Naive thymus-derived CD4-positive, alpha-beta T cell (primary cell): ENCODE measurements around the gene ARHGAP19. TPM values are rescaled to one million over a fixed set of nuclear protein-coding genes. Genes with fewer than 3 reads are reported as not detected.
"Not testable (repeated sequence)": the region's sequence is repeated elsewhere in the genome, so short reads cannot be mapped to it uniquely, and the experiment has no call there.

Experiments used
- ATAC-seq: fragments of 150-1000 bp; cut with Tn5 transposase; 2 replicates; pipeline ENCODE4 v1.10.0; 2021; ENCODE audit warnings: mild to moderate bottlenecking, moderate library complexity
- CTCF ChIA-PET: fragments of 350-600 bp; sonication (Branson Sonifier 250); formaldehyde crosslinking; loops from one replicate; lab custom pipeline; 2021; ENCODE audit warnings: antibody characterized with exemption; lab: Charles Lee
- POLR2A ChIA-PET: fragments of 350-600 bp; sonication (Branson Sonifier 250); formaldehyde crosslinking; loops from one replicate; lab custom pipeline; 2021; ENCODE audit warnings: antibody characterized with exemption, inconsistent platforms; lab: Charles Lee
- DNase-seq, 9 donors: peaks; one replicate each; pipeline versions ENCODE4 v3.0.0 to v3.0.0-alpha.2; 2020 to 2022; ENCODE audit warnings: mixed read lengths in 1 of 9
- H3K27ac ChIP-seq: one replicate; pipeline ENCODE4 v1.7.0; 2013; ENCODE audit warnings: mild to moderate bottlenecking, low read depth, low read length, moderate library complexity
- H3K27me3 ChIP-seq, 2 donors: one replicate each; pipeline ENCODE4 v1.7.0; 2013; ENCODE audit warnings: low read length in 2 of 2, mild to moderate bottlenecking in 2 of 2, moderate library complexity in 2 of 2; ENCODE audit not compliant: control insufficient read depth in 2 of 2, insufficient read depth in 2 of 2
- H3K36me3 ChIP-seq, 3 experiments: 1 replicate in 2 of 3; 2 replicates in 1 of 3; pipeline ENCODE4 v1.7.0; 2013; ENCODE audit warnings: low read length in 3 of 3, mild to moderate bottlenecking in 3 of 3, moderate library complexity in 1 of 3; ENCODE audit not compliant: insufficient read depth in 3 of 3, control insufficient read depth in 2 of 3
- H3K4me1 ChIP-seq, 2 donors: one replicate each; pipeline ENCODE4 v1.7.0; 2013; ENCODE audit warnings: low read length in 2 of 2, mild to moderate bottlenecking in 2 of 2, moderate library complexity in 1 of 2; ENCODE audit not compliant: control insufficient read depth in 2 of 2, insufficient read depth in 2 of 2
- H3K4me3 ChIP-seq: 2 replicates; pipeline ENCODE4 v1.7.0; 2013; ENCODE audit warnings: mild to moderate bottlenecking, low read length
- H3K9me3 ChIP-seq, 3 experiments: 1 replicate in 2 of 3; 2 replicates in 1 of 3; pipeline ENCODE4 v1.7.0; 2013; ENCODE audit warnings: low read length in 3 of 3; ENCODE audit not compliant: control insufficient read depth in 2 of 3
- H3K27ac Mint-ChIP-seq, 9 donors: one replicate each; pipeline ENCODE4 v1.8.0; 2020 to 2022; ENCODE audit warnings: mixed read lengths in 9 of 9, mild to moderate bottlenecking in 8 of 9, moderate library complexity in 5 of 9, inconsistent platforms in 2 of 9
- H3K27me3 Mint-ChIP-seq, 5 donors: one replicate each; pipeline ENCODE4 v1.8.0; 2021 to 2022; ENCODE audit warnings: mixed read lengths in 5 of 5, mild to moderate bottlenecking in 1 of 5
- H3K36me3 Mint-ChIP-seq, 5 donors: one replicate each; pipeline ENCODE4 v1.8.0; 2020 to 2022; ENCODE audit warnings: mixed read lengths in 5 of 5, mild to moderate bottlenecking in 3 of 5, inconsistent platforms in 1 of 5
- H3K4me1 Mint-ChIP-seq, 7 donors: one replicate each; pipeline ENCODE4 v1.8.0; 2020 to 2022; ENCODE audit warnings: mixed read lengths in 7 of 7, mild to moderate bottlenecking in 3 of 7, inconsistent platforms in 1 of 7
- H3K4me3 Mint-ChIP-seq, 10 donors: one replicate each; pipeline ENCODE4 v1.8.0; 2020 to 2022; ENCODE audit warnings: mild to moderate bottlenecking in 10 of 10, mixed read lengths in 10 of 10, moderate library complexity in 6 of 10, inconsistent platforms in 2 of 10
- H3K9me3 Mint-ChIP-seq, 11 donors: one replicate each; pipeline ENCODE4 v1.8.0; 2020 to 2022; ENCODE audit warnings: mixed read lengths in 11 of 11, mild to moderate bottlenecking in 4 of 11, inconsistent platforms in 1 of 11, moderate library complexity in 1 of 11
- intact Hi-C, 2 donors: fragments of 100-400 bp; cut with micrococcal nuclease; formaldehyde crosslinking; loops; one replicate each; pipeline ENCODE4 v1.15.1; 2023
- polyA plus RNA-seq, 2 donors: library from polyadenylated mRNA; unstranded; fragments of 300-500 nt; fragmentation: Illumina TruSeq; gene quantifications; one replicate each; pipeline ENCODE4 v1.2.3, GENCODE V29; 2021
- total RNA-seq, 6 experiments: library from RNA in 5 of 6; stranded (reverse) in 5 of 6; gene quantifications; 1 replicate in 5 of 6; 2 replicates in 1 of 6; pipeline ENCODE4 v1.2.3 and lab custom pipeline; 2021 to 2026

Gene ARHGAP19
- total and polyA plus RNA-seq, 7 experiments from 2014 or later: 5.7 to 40.1 (median 14.8) TPM

DNA sequence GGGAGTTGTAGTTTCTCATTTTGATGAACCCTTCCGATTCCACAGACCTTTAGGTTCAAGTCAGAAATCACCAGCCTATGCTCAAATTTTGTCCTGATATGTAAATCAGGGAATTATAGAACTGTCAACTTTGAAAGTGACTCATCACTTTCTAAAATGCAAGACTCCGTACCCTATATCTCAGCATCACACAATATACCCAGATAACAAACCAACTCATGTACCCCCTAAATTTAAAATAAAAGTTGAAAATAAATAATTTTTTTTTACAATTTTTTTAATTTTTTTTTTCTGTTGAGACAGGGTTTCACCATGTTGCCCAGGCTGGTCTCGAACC, 393 bp upstream of the ARHGAP19 start:
- H3K4me3 Mint-ChIP-seq: peak overlapping the region; percentile 83 to 97 (median 95)
- Histone ChIP-seq H3K9me3 (no peaks in the 10 kb centered on the region), H3K4me1 (peaks cover 4 to 8% of the 10 kb centered on the region in 2 donors), H3K27ac (no peak overlapping the region), H3K36me3 (peaks cover 0 to 5% (median 0%) of the 10 kb centered on the region in 3 experiments), H3K27me3 (no peaks in the 10 kb centered on the region), H3K4me3 (no peak overlapping the region)
- ATAC-seq (no peak), DNase-seq (no peak)
- peaks cover 0 to 2% (median 0%) of the 10 kb centered on the region in 11 donors for H3K9me3 Mint-ChIP-seq
- CTCF ChIA-PET: interaction anchor here (1.6 kb wide), 1 partner anchor 26 kb away, joined by 4 read pairs; the partner anchor contains the start of gene FRAT1
- H3K36me3 Mint-ChIP-seq: peaks cover 0 to 5% (median 0%) of the 10 kb centered on the region in 5 donors
- POLR2A ChIA-PET: interaction anchor here (0.6 to 4.1 kb wide), 3 partner anchors 28 to 128 kb away, joined by 4 to 22 read pairs (median 13); partner anchors contain the start of genes FRAT1 and FRAT2
- peak overlapping the region; percentile 32 to 98 (median 92) for H3K27ac Mint-ChIP-seq
- intact Hi-C loops: loop anchor here (1.0 to 2.0 kb wide), 11 partner anchors 14 to 394 kb away; partner anchors contain the start of genes FRAT1 (in 2 of the 2), FRAT2 (in 2 of the 2), MMS19 (in 2 of the 2) and MORN4 (in 2 of the 2)
- H3K27me3 Mint-ChIP-seq: peaks cover 0 to 6% (median 0%) of the 10 kb centered on the region in 5 donors
- H3K4me1 Mint-ChIP-seq: peaks cover 17 to 26% (median 24%) of the 10 kb centered on the region in 7 donors

DNA sequence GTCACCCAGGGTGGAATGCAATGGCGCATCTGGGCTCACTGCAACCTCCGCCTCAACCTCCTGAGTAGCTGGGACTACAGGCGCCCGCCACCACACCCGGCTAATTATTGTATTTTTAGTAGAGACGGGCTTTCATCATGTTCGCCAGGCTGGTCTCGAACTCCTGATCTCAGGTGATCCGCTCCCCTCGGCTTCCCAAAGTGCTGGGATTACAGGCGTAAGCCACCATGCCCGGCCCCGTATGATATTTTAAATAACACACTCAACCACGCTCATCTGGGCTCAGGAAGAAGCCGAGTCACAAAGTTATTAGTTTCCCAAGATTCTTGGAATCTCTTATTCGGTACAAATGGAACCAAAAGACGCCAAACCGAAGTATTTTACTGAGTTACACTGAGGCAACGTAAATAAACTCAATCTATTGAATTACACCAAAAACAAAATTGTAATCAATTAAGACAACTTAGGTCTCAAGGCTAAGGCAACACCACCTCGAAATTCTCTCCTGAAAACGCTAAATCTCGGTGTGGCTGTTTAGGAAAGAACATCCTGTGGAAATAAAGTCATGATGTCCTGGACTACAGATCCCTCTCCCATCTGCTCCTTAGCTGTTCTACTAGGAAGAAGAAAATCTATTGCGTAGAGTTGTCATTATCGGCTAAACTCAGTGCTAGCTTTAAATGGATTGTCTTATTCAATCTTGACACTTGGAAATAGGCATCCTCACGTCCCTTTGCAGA, 910 bp downstream of the ARHGAP19 start:
- POLR2A ChIA-PET: interaction anchor here (1.0 to 4.1 kb wide), 3 partner anchors 29 to 60 kb away, joined by 3 to 22 read pairs (median 13); partner anchors contain the start of genes FRAT1 and FRAT2
- intact Hi-C loops: loop anchor here (1.0 to 2.0 kb wide), 11 partner anchors 13 to 396 kb away; partner anchors contain the start of genes FRAT1 (in 2 of the 2), FRAT2 (in 2 of the 2), MMS19 (in 2 of the 2) and MORN4 (in 2 of the 2)
- H3K9me3 Mint-ChIP-seq: peaks cover 0 to 2% (median 0%) of the 10 kb centered on the region in 11 donors

GRCh38 chr10:97290576-97291356, 1.7 kb downstream of the ARHGAP19 start:
- intact Hi-C loops, H3K9me3 ChIP-seq, H3K36me3 ChIP-seq, H3K4me1 ChIP-seq, H3K4me3 ChIP-seq, H3K27me3 ChIP-seq, DNase-seq, ATAC-seq, H3K27ac ChIP-seq, H3K9me3 Mint-ChIP-seq, H3K27me3 Mint-ChIP-seq, H3K36me3 Mint-ChIP-seq: not testable (repeated sequence)
- ChIA-PET POLR2A (interaction anchor here (1.0 to 2.5 kb wide), 3 partner anchors 29 to 61 kb away, joined by 3 to 13 read pairs (median 4); partner anchors contain the start of genes FRAT1 and FRAT2), CTCF (interaction anchor here (1.2 kb wide), 1 partner anchor 9 kb away, joined by 3 read pairs; no protein-coding TSS in a partner anchor)
- Mint-ChIP-seq H3K4me3 (peak overlapping the region in 9 of 10 donors; percentile 13 to 97 (median 61)), H3K27ac (peak overlapping the region in 2 of 9 donors; percentile 23 to 79), H3K4me1 (peaks cover 18 to 28% (median 24%) of the 10 kb centered on the region in 7 donors)

More for the DNA sequence above, 910 bp downstream of the ARHGAP19 start:
- Mint-ChIP-seq H3K27me3 (peaks cover 0 to 4% (median 0%) of the 10 kb centered on the region in 5 donors), H3K36me3 (peaks cover 0 to 5% (median 3%) of the 10 kb centered on the region in 5 donors), H3K4me1 (peaks cover 18 to 26% (median 24%) of the 10 kb centered on the region in 7 donors), H3K27ac (peak overlapping the region; percentile 32 to 93 (median 86)), H3K4me3 (peak overlapping the region; percentile 83 to 97 (median 95))
- peak overlapping the region; percentile 83 for H3K27ac ChIP-seq
- no peak for ATAC-seq
- DNase-seq: no peak
- no peaks in the 10 kb centered on the region for H3K27me3 ChIP-seq
- no peaks in the 10 kb centered on the region for H3K9me3 ChIP-seq
- peak overlapping the region; percentile 88 for H3K4me3 ChIP-seq
- CTCF ChIA-PET: interaction anchor here (0.6 to 1.6 kb wide), 5 partner anchors 13 to 448 kb away, joined by 3 to 5 read pairs (median 3); partner anchors contain the start of genes FRAT1 and RRP12
- peaks cover 4 to 8% of the 10 kb centered on the region in 2 donors for H3K4me1 ChIP-seq
- peaks cover 0 to 5% (median 0%) of the 10 kb centered on the region in 3 experiments for H3K36me3 ChIP-seq

DNA sequence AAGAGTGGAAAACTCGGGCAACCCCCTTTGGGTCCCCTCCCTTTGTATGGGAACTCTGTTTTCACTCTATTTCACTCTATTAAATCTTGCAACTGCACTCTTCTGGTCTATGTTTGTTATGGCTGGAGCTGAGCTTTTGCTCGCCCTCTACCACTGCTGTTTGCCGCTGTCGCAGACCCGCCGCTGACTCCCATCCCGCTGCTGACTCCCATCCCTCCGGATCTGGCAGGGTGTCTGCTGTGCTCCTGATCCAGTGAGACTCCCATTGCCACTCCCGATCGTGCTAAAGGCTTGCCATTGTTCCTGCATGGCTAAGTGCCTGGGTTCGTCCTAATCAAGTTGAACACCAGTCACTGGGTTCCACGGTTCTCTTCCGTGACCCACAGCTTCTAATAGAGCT, 2.4 kb downstream of the ARHGAP19 start:
- H3K27me3 ChIP-seq, intact Hi-C loops, H3K27me3 Mint-ChIP-seq, DNase-seq, H3K4me3 ChIP-seq, H3K27ac ChIP-seq, H3K9me3 Mint-ChIP-seq, H3K9me3 ChIP-seq, H3K36me3 ChIP-seq, ATAC-seq, H3K36me3 Mint-ChIP-seq, H3K27ac Mint-ChIP-seq, H3K4me1 ChIP-seq: not testable (repeated sequence)
- Mint-ChIP-seq H3K4me3 (peak overlapping the region in 1 of 10 donors; percentile 80), H3K4me1 (peaks cover 18 to 29% (median 24%) of the 10 kb centered on the region in 7 donors)
- ChIA-PET POLR2A (interaction anchor here (1.1 kb wide), 1 partner anchor 29 kb away, joined by 4 read pairs; the partner anchor contains the start of gene FRAT1), CTCF (interaction anchor here (0.7 to 1.2 kb wide), 2 partner anchors 9 to 12 kb away, joined by 3 read pairs; no protein-coding TSS in a partner anchor)

DNA sequence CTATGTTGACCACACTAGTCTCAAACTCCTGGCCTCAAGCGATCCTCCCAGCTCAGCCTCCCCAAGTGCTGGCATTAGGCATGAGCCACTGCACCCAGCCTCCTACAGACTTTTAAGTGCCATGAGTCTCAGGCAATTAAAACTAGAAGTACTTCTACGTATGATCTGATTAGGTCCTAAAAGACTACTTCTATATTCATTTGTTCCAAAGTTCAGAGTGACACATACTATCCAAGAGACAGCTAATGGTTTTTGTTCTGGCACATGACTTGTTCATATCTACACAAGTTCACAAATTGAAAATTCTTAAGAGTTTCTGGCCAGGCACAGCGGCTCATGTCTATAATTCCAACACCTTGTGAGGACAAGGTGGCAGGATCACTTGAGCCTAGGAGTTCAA, 11.7 kb downstream of the ARHGAP19 start:
- Histone ChIP-seq H3K4me1 (no peaks in the 10 kb centered on the region), H3K27me3 (no peaks in the 10 kb centered on the region), H3K27ac (no peak overlapping the region), H3K9me3 (no peaks in the 10 kb centered on the region), H3K4me3 (no peak overlapping the region), H3K36me3 (no peaks in the 10 kb centered on the region)
- ChIA-PET POLR2A (interaction anchor here (0.9 kb wide), 1 partner anchor 51 kb away, joined by 4 read pairs; no protein-coding TSS in a partner anchor), CTCF (interaction anchor here (1.3 to 5.5 kb wide), 2 partner anchors 11 to 76 kb away, joined by 3 to 83 read pairs; no protein-coding TSS in a partner anchor)
- Mint-ChIP-seq H3K27me3 (no peaks in the 10 kb centered on the region), H3K9me3 (no peaks in the 10 kb centered on the region), H3K4me1 (peaks cover 0 to 23% (median 17%) of the 10 kb centered on the region in 7 donors), H3K27ac (peak overlapping the region in 2 of 9 donors; percentile 20 to 31), H3K36me3 (peaks cover 0 to 2% (median 0%) of the 10 kb centered on the region in 5 donors), H3K4me3 (no peak overlapping the region)
- intact Hi-C loops: no loop called here
- no peak for DNase-seq
- ATAC-seq: no peak
